ENCODE results near the gene TNS3. TPM values are rescaled to one million over a fixed set of nuclear protein-coding genes. Genes with fewer than 3 reads are reported as not detected.

The TNS3 gene
- polyA plus RNA-seq, 2 donors = 2.7 to 3.4 TPM

- H3K27me3 ChIP-seq (ENCODE audit: control insufficient read depth in 1 of 2, insufficient read depth in 2 of 2, low read length in 2 of 2) = no peaks in the 10 kb centered on the region
- whole genome bisulfite sequencing, 2 donors = 87 to 92% methylated on average over 4 of the region's 4 CpGs
- H3K36me3 ChIP-seq (ENCODE audit: control insufficient read depth in 2 of 2, insufficient read depth in 2 of 2, low read length in 1 of 2) = peaks cover 2 to 9% of the 10 kb centered on the region in 2 donors
- H3K4me1 ChIP-seq (ENCODE audit: control insufficient read depth in 2 of 2, insufficient read depth in 2 of 2, low read length in 1 of 2) = peaks cover 0 to 2% of the 10 kb centered on the region in 2 donors
- H3K27ac ChIP-seq (ENCODE audit: low read depth in 2 of 2, low read length in 1 of 2) = no peak overlapping the region
- peaks cover 0 to 4% of the 10 kb centered on the region in 2 donors for H3K9me3 ChIP-seq (ENCODE audit: control insufficient read depth in 2 of 2, insufficient read depth in 1 of 2, low read depth in 1 of 2, low read length in 1 of 2)
- H3K4me3 ChIP-seq (ENCODE audit: low read depth in 1 of 2, low read length in 2 of 2) = no peak overlapping the region
Observed at GRCh38 chr7:47280114-47280513, 301.8 kb downstream of the TNS3 start.

GRCh38 chr7:47278043-47278442 is 303.9 kb downstream of the TNS3 start:
- no peak overlapping the region for H3K4me3 ChIP-seq (ENCODE audit: low read depth in 1 of 2, low read length in 2 of 2)
- no peaks in the 10 kb centered on the region for H3K9me3 ChIP-seq (ENCODE audit: control insufficient read depth in 2 of 2, insufficient read depth in 1 of 2, low read depth in 1 of 2, low read length in 1 of 2)
- peaks cover 0 to 2% of the 10 kb centered on the region in 2 donors for H3K4me1 ChIP-seq (ENCODE audit: control insufficient read depth in 2 of 2, insufficient read depth in 2 of 2, low read length in 1 of 2)
- 88 to 89% methylated on average over 6 of the region's 6 CpGs for WGBS, 2 donors
- H3K27ac ChIP-seq (ENCODE audit: low read depth in 2 of 2, low read length in 1 of 2) = no peak overlapping the region
- no peaks in the 10 kb centered on the region for H3K27me3 ChIP-seq (ENCODE audit: control insufficient read depth in 1 of 2, insufficient read depth in 2 of 2, low read length in 2 of 2)
- H3K36me3 ChIP-seq (ENCODE audit: control insufficient read depth in 2 of 2, insufficient read depth in 2 of 2, low read length in 1 of 2) = peaks cover 2 to 4% of the 10 kb centered on the region in 2 donors

DNA sequence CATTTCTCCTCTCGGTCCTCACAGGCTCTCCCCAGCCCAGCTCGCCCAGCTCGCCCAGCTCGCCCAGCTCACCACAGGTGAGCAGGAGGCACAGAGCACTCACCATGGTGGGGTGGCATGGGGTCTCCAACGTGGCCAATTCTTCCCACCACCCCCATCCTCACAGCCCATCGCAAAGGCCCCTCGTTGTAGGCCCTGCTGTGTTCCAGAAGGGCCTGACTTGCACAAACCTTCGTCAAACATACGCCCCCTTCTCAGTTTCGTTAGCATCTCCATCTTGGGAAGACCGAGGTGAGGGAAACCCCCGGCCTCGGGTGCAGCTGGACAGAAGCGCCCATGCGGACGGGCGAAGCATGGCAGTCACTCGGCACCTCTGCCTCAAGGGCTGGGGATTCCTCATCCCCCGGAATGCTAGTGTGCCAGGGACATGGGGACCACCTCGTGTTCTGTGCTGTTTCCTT is 304.6 kb downstream of the TNS3 start:
- no peak overlapping the region for H3K4me3 ChIP-seq (ENCODE audit: low read depth in 1 of 2, low read length in 2 of 2)
- no peaks in the 10 kb centered on the region for H3K9me3 ChIP-seq (ENCODE audit: control insufficient read depth in 2 of 2, insufficient read depth in 1 of 2, low read depth in 1 of 2, low read length in 1 of 2)
- H3K4me1 ChIP-seq (ENCODE audit: control insufficient read depth in 2 of 2, insufficient read depth in 2 of 2, low read length in 1 of 2) = peaks cover 0 to 2% of the 10 kb centered on the region in 2 donors
- WGBS, 2 donors = 87 to 91% methylated on average over 20 of the region's 20 CpGs
- peaks cover 2 to 4% of the 10 kb centered on the region in 2 donors for H3K36me3 ChIP-seq (ENCODE audit: control insufficient read depth in 2 of 2, insufficient read depth in 2 of 2, low read length in 1 of 2)
- no peaks in the 10 kb centered on the region for H3K27me3 ChIP-seq (ENCODE audit: control insufficient read depth in 1 of 2, insufficient read depth in 2 of 2, low read length in 2 of 2)
- no peak overlapping the region for H3K27ac ChIP-seq (ENCODE audit: low read depth in 2 of 2, low read length in 1 of 2)

- H3K36me3 ChIP-seq (ENCODE audit: control insufficient read depth in 2 of 2, insufficient read depth in 2 of 2, low read length in 1 of 2) = peaks cover 0 to 2% of the 10 kb centered on the region in 2 donors
- H3K9me3 ChIP-seq (ENCODE audit: control insufficient read depth in 2 of 2, insufficient read depth in 1 of 2, low read depth in 1 of 2, low read length in 1 of 2) = no peaks in the 10 kb centered on the region
- WGBS, 2 donors = 92 to 93% methylated on average over 6 of the region's 6 CpGs
- no peak overlapping the region for H3K4me3 ChIP-seq (ENCODE audit: low read depth in 1 of 2, low read length in 2 of 2)
- H3K4me1 ChIP-seq (ENCODE audit: control insufficient read depth in 2 of 2, insufficient read depth in 2 of 2, low read length in 1 of 2) = peaks cover 0 to 2% of the 10 kb centered on the region in 2 donors
- H3K27me3 ChIP-seq (ENCODE audit: control insufficient read depth in 1 of 2, insufficient read depth in 2 of 2, low read length in 2 of 2) = no peaks in the 10 kb centered on the region
- H3K27ac ChIP-seq (ENCODE audit: low read depth in 2 of 2, low read length in 1 of 2) = no peak overlapping the region
Observed at GRCh38 chr7:47273974-47274766, 307.7 kb downstream of the TNS3 start.

GRCh38 chr7:47273088-47273487 is 308.8 kb downstream of the TNS3 start:
- Histone ChIP-seq H3K4me1 (ENCODE audit: control insufficient read depth in 2 of 2, insufficient read depth in 2 of 2, low read length in 1 of 2) (peaks cover 0 to 2% of the 10 kb centered on the region in 2 donors), H3K27me3 (ENCODE audit: control insufficient read depth in 1 of 2, insufficient read depth in 2 of 2, low read length in 2 of 2) (no peaks in the 10 kb centered on the region), H3K4me3 (ENCODE audit: low read depth in 1 of 2, low read length in 2 of 2) (no peak overlapping the region), H3K9me3 (ENCODE audit: control insufficient read depth in 2 of 2, insufficient read depth in 1 of 2, low read depth in 1 of 2, low read length in 1 of 2) (peaks cover 0 to under 1% of the 10 kb centered on the region in 2 donors), H3K27ac (ENCODE audit: low read depth in 2 of 2, low read length in 1 of 2) (no peak overlapping the region), H3K36me3 (ENCODE audit: control insufficient read depth in 2 of 2, insufficient read depth in 2 of 2, low read length in 1 of 2) (peaks cover 0 to 2% of the 10 kb centered on the region in 2 donors)
- WGBS, 2 donors = 93 to 97% methylated on average over 4 of the region's 4 CpGs

- H3K36me3 ChIP-seq (ENCODE audit: control insufficient read depth in 2 of 2, insufficient read depth in 2 of 2, low read length in 1 of 2) = peaks cover 0 to 2% of the 10 kb centered on the region in 2 donors
- H3K27ac ChIP-seq (ENCODE audit: low read depth in 2 of 2, low read length in 1 of 2) = no peak overlapping the region
- WGBS, 2 donors = 57 to 66% methylated on average over 3 of the region's 3 CpGs
- peaks cover 0 to 2% of the 10 kb centered on the region in 2 donors for H3K9me3 ChIP-seq (ENCODE audit: control insufficient read depth in 2 of 2, insufficient read depth in 1 of 2, low read depth in 1 of 2, low read length in 1 of 2)
- H3K27me3 ChIP-seq (ENCODE audit: control insufficient read depth in 1 of 2, insufficient read depth in 2 of 2, low read length in 2 of 2) = no peaks in the 10 kb centered on the region
- H3K4me3 ChIP-seq (ENCODE audit: low read depth in 1 of 2, low read length in 2 of 2) = no peak overlapping the region
- peaks cover 0 to 2% of the 10 kb centered on the region in 2 donors for H3K4me1 ChIP-seq (ENCODE audit: control insufficient read depth in 2 of 2, insufficient read depth in 2 of 2, low read length in 1 of 2)
Observed at GRCh38 chr7:47271749-47272148, 310.2 kb downstream of the TNS3 start.

- Histone ChIP-seq H3K4me1 (ENCODE audit: control insufficient read depth in 2 of 2, insufficient read depth in 2 of 2, low read length in 1 of 2) (no peaks in the 10 kb centered on the region), H3K36me3 (ENCODE audit: control insufficient read depth in 2 of 2, insufficient read depth in 2 of 2, low read length in 1 of 2) (no peaks in the 10 kb centered on the region), H3K4me3 (ENCODE audit: low read depth in 1 of 2, low read length in 2 of 2) (no peak overlapping the region), H3K9me3 (ENCODE audit: control insufficient read depth in 2 of 2, insufficient read depth in 1 of 2, low read depth in 1 of 2, low read length in 1 of 2) (peaks cover 0 to 2% of the 10 kb centered on the region in 2 donors), H3K27me3 (ENCODE audit: control insufficient read depth in 1 of 2, insufficient read depth in 2 of 2, low read length in 2 of 2) (no peaks in the 10 kb centered on the region), H3K27ac (ENCODE audit: low read depth in 2 of 2, low read length in 1 of 2) (no peak overlapping the region)
- 88 to 92% methylated on average over 7 of the region's 7 CpGs for WGBS, 2 donors
Observed at GRCh38 chr7:47268851-47269836, 312.8 kb downstream of the TNS3 start.

DNA sequence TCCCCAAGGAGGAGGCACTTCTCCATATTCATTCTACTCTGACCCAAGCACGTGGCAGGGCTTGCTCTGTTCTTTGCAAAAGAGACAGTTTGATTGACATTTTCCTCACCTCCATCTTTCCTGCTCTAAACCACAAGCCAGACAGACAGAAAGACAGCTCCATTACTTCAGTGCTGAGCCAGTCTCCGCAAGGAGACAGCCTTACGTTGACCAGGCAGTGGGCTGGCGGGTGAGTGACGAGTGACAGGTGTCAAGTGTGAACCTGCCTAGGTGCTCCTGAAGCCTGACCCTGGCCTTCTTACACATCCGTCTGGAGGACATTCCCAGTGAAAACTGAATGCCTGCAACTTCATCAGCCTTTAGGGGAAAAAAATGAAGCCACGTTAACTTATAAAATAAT is 314.6 kb downstream of the TNS3 start:
- Histone ChIP-seq H3K36me3 (ENCODE audit: control insufficient read depth in 2 of 2, insufficient read depth in 2 of 2, low read length in 1 of 2) (no peaks in the 10 kb centered on the region), H3K4me1 (ENCODE audit: control insufficient read depth in 2 of 2, insufficient read depth in 2 of 2, low read length in 1 of 2) (no peaks in the 10 kb centered on the region), H3K27me3 (ENCODE audit: control insufficient read depth in 1 of 2, insufficient read depth in 2 of 2, low read length in 2 of 2) (no peaks in the 10 kb centered on the region), H3K9me3 (ENCODE audit: control insufficient read depth in 2 of 2, insufficient read depth in 1 of 2, low read depth in 1 of 2, low read length in 1 of 2) (peaks cover 0 to 2% of the 10 kb centered on the region in 2 donors), H3K27ac (ENCODE audit: low read depth in 2 of 2, low read length in 1 of 2) (no peak overlapping the region), H3K4me3 (ENCODE audit: low read depth in 1 of 2, low read length in 2 of 2) (no peak overlapping the region)
- WGBS, 2 donors = 91 to 95% methylated on average over 7 of the region's 7 CpGs

GRCh38 chr7:47266799-47267198 is 315.1 kb downstream of the TNS3 start:
- no peaks in the 10 kb centered on the region for H3K36me3 ChIP-seq (ENCODE audit: control insufficient read depth in 2 of 2, insufficient read depth in 2 of 2, low read length in 1 of 2)
- WGBS, 2 donors = 58 to 76% methylated on average over 6 of the region's 6 CpGs
- H3K4me1 ChIP-seq (ENCODE audit: control insufficient read depth in 2 of 2, insufficient read depth in 2 of 2, low read length in 1 of 2) = no peaks in the 10 kb centered on the region
- H3K27me3 ChIP-seq (ENCODE audit: control insufficient read depth in 1 of 2, insufficient read depth in 2 of 2, low read length in 2 of 2) = no peaks in the 10 kb centered on the region
- no peak overlapping the region for H3K4me3 ChIP-seq (ENCODE audit: low read depth in 1 of 2, low read length in 2 of 2)
- peaks cover 0 to 2% of the 10 kb centered on the region in 2 donors for H3K9me3 ChIP-seq (ENCODE audit: control insufficient read depth in 2 of 2, insufficient read depth in 1 of 2, low read depth in 1 of 2, low read length in 1 of 2)
- no peak overlapping the region for H3K27ac ChIP-seq (ENCODE audit: low read depth in 2 of 2, low read length in 1 of 2)

Data from esophagus (tissue), 2 donors.